BLaER1 treated with 17β-estradiol and CSF1 and Interleukin-3, amounts not matched to agents 10 nM and 100 nM (cell line): ENCODE results near the gene CCDC34.
A peak's percentile ranks its signal among the peaks of the same experiment; 100 is the strongest.

ENCODE experiments used
- H3K27ac ChIP-seq, 11 experiments: shearing (Covaris generic); formaldehyde crosslinking; 2 replicates each; pipeline ENCODE4 v1.8.1; 2022
- H3K27me3 ChIP-seq, 11 experiments: shearing (Covaris generic); formaldehyde crosslinking; 2 replicates each; pipeline ENCODE4 v1.8.1; 2022
- H3K36me3 ChIP-seq, 11 experiments: shearing (Covaris generic); formaldehyde crosslinking; 2 replicates each; pipeline ENCODE4 v1.8.1; 2022
- H3K4me1 ChIP-seq, 10 experiments: shearing (Covaris generic); formaldehyde crosslinking; 2 replicates each; pipeline ENCODE4 v1.8.1; 2022
- H3K4me2 ChIP-seq, 11 experiments: shearing (Covaris generic); formaldehyde crosslinking; 2 replicates each; pipeline ENCODE4 v1.8.1; 2022
- H3K4me3 ChIP-seq, 10 experiments: shearing (Covaris generic); formaldehyde crosslinking; 2 replicates each; pipeline ENCODE4 v1.8.1; 2022
- H3K9ac ChIP-seq, 11 experiments: shearing (Covaris generic); formaldehyde crosslinking; 2 replicates each; pipeline ENCODE4 v1.8.1; 2022
- H3K9me3 ChIP-seq, 11 experiments: shearing (Covaris generic); formaldehyde crosslinking; replicated peaks in 1 of 11; 2 replicates each; pipeline ENCODE4 v1.8.1; 2022
- H4K20me1 ChIP-seq, 11 experiments: shearing (Covaris generic); formaldehyde crosslinking; 2 replicates each; pipeline ENCODE4 v1.8.1; 2022
- Cebpa-rat ChIP-seq, 11 experiments: shearing (Covaris generic); IDR thresholded peaks; 2 replicates each; pipeline ENCODE4 v1.8.1; 2022

The CCDC34 gene

GRCh38 chr11:27385245-27385644, 22.2 kb upstream of the CCDC34 start:
- Histone ChIP-seq H3K4me3 (no peak overlapping the region), H3K27me3 (no peaks in the 10 kb centered on the region), H3K36me3 (peaks cover 0 to 3% (median 0%) of the 10 kb centered on the region in 11 experiments; a peak in 2 of 22 replicates), H3K4me2 (peak overlapping the region in 3 of 11 experiments; percentile 17 to 31 (median 28); a peak in 2 of 22 replicates), H4K20me1 (no peaks in the 10 kb centered on the region), H3K9ac (no peak overlapping the region), H3K9me3 (no peaks in the 10 kb centered on the region), H3K4me1 (peaks cover 0 to 31% (median 24%) of the 10 kb centered on the region in 10 experiments; a peak in 16 of 20 replicates), H3K27ac (no peak overlapping the region)
- TF ChIP-seq Cebpa-rat (IDR thresholded peaks at IDR 0.05): no peak

GRCh38 chr11:27384227-27384626, 21.2 kb upstream of the CCDC34 start:
- H3K36me3 ChIP-seq: peaks cover 0 to 6% (median 0%) of the 10 kb centered on the region in 11 experiments; a peak in 2 of 22 replicates
- no peaks in the 10 kb centered on the region for H3K9me3 ChIP-seq
- H3K27ac ChIP-seq: no peak overlapping the region
- H3K4me3 ChIP-seq: no peak overlapping the region
- H3K4me1 ChIP-seq: peaks cover 0 to 31% (median 24%) of the 10 kb centered on the region in 10 experiments; a peak in 16 of 20 replicates
- no peak overlapping the region for H3K9ac ChIP-seq
- no peaks in the 10 kb centered on the region for H3K27me3 ChIP-seq
- peak overlapping the region in 5 of 11 experiments; percentile 53 to 72 (median 55); a peak in 6 of 22 replicates for H3K4me2 ChIP-seq
- TF ChIP-seq Cebpa-rat (IDR thresholded peaks at IDR 0.05): no peak
- no peaks in the 10 kb centered on the region for H4K20me1 ChIP-seq

- Histone ChIP-seq H3K4me2 (peak overlapping the region in 8 of 11 experiments; percentile 42 to 72 (median 55); a peak in 13 of 22 replicates), H3K27ac (peak overlapping the region in 1 of 11 experiments; percentile 33; a peak in 1 of 22 replicates), H3K4me1 (peaks cover 0 to 31% (median 24%) of the 10 kb centered on the region in 10 experiments; a peak in 16 of 20 replicates), H3K4me3 (no peak overlapping the region), H3K27me3 (no peaks in the 10 kb centered on the region), H4K20me1 (no peaks in the 10 kb centered on the region), H3K9me3 (no peaks in the 10 kb centered on the region), H3K36me3 (peaks cover 0 to 6% (median 0%) of the 10 kb centered on the region in 11 experiments; a peak in 2 of 22 replicates), H3K9ac (no peak overlapping the region)
- TF ChIP-seq Cebpa-rat (IDR thresholded peaks at IDR 0.05): no peak
These were observed 20.6 kb upstream of the CCDC34 start for GRCh38 chr11:27383645-27384044.

GRCh38 chr11:27381238-27381666, 18.2 kb upstream of the CCDC34 start:
- no peak for TF ChIP-seq Cebpa-rat (IDR thresholded peaks at IDR 0.05)
- Histone ChIP-seq H3K4me3 (no peak overlapping the region), H4K20me1 (no peaks in the 10 kb centered on the region), H3K36me3 (peaks cover 0 to 6% (median 0%) of the 10 kb centered on the region in 11 experiments; a peak in 2 of 22 replicates), H3K9ac (no peak overlapping the region), H3K27ac (no peak overlapping the region), H3K27me3 (no peaks in the 10 kb centered on the region), H3K4me2 (peak overlapping the region in 3 of 11 experiments; percentile 16 to 24 (median 18); a peak in 3 of 22 replicates), H3K4me1 (peaks cover 0 to 31% (median 24%) of the 10 kb centered on the region in 10 experiments; a peak in 16 of 20 replicates), H3K9me3 (no peaks in the 10 kb centered on the region)

GRCh38 chr11:27380771-27381170, 17.8 kb upstream of the CCDC34 start:
- Histone ChIP-seq H3K9me3 (no peaks in the 10 kb centered on the region), H3K9ac (no peak overlapping the region), H4K20me1 (no peaks in the 10 kb centered on the region), H3K36me3 (peaks cover 0 to 6% (median 0%) of the 10 kb centered on the region in 11 experiments; a peak in 2 of 22 replicates), H3K27me3 (no peaks in the 10 kb centered on the region), H3K4me2 (no peak overlapping the region), H3K27ac (no peak overlapping the region), H3K4me3 (no peak overlapping the region), H3K4me1 (peaks cover 0 to 31% (median 24%) of the 10 kb centered on the region in 10 experiments; a peak in 16 of 20 replicates)
- TF ChIP-seq Cebpa-rat (IDR thresholded peaks at IDR 0.05): no peak

- Histone ChIP-seq H3K4me3 (no peak overlapping the region), H3K27ac (no peak overlapping the region), H3K9ac (no peak overlapping the region), H4K20me1 (no peaks in the 10 kb centered on the region), H3K9me3 (no peaks in the 10 kb centered on the region), H3K4me2 (no peak overlapping the region), H3K4me1 (peaks cover 0 to 27% (median 21%) of the 10 kb centered on the region in 10 experiments; a peak in 16 of 20 replicates), H3K36me3 (peaks cover 0 to 6% (median 0%) of the 10 kb centered on the region in 11 experiments; a peak in 2 of 22 replicates), H3K27me3 (no peaks in the 10 kb centered on the region)
- no peak for TF ChIP-seq Cebpa-rat (IDR thresholded peaks at IDR 0.05)
These were observed 16.4 kb upstream of the CCDC34 start for GRCh38 chr11:27379449-27379848.

- Histone ChIP-seq H3K9ac (no peak overlapping the region), H3K27me3 (no peaks in the 10 kb centered on the region), H3K4me1 (no peaks in the 10 kb centered on the region), H3K4me2 (no peak overlapping the region), H4K20me1 (no peaks in the 10 kb centered on the region), H3K27ac (no peak overlapping the region), H3K4me3 (no peak overlapping the region), H3K36me3 (peaks cover 0 to 3% (median 0%) of the 10 kb centered on the region in 11 experiments; a peak in 1 of 22 replicates), H3K9me3 (no peaks in the 10 kb centered on the region)
- TF ChIP-seq Cebpa-rat (IDR thresholded peaks at IDR 0.05): no peak
These were observed 12.4 kb upstream of the CCDC34 start for GRCh38 chr11:27375370-27375769.

GRCh38 chr11:27373856-27374602, 11.0 kb upstream of the CCDC34 start:
- Histone ChIP-seq H3K4me3 (no peak overlapping the region), H3K9ac (no peak overlapping the region), H3K9me3 (no peaks in the 10 kb centered on the region), H3K4me2 (no peak overlapping the region), H3K27me3 (no peaks in the 10 kb centered on the region), H4K20me1 (no peaks in the 10 kb centered on the region), H3K4me1 (no peaks in the 10 kb centered on the region), H3K36me3 (no peaks in the 10 kb centered on the region; a peak in 1 of 22 replicates), H3K27ac (no peak overlapping the region)
- TF ChIP-seq Cebpa-rat (IDR thresholded peaks at IDR 0.05): no peak

GRCh38 chr11:27373392-27373791, 10.4 kb upstream of the CCDC34 start:
- no peak overlapping the region for H3K4me2 ChIP-seq
- no peaks in the 10 kb centered on the region for H3K4me1 ChIP-seq
- no peak overlapping the region for H3K9ac ChIP-seq
- no peaks in the 10 kb centered on the region for H4K20me1 ChIP-seq
- no peaks in the 10 kb centered on the region; a peak in 1 of 22 replicates for H3K36me3 ChIP-seq
- H3K9me3 ChIP-seq: no peaks in the 10 kb centered on the region
- no peaks in the 10 kb centered on the region for H3K27me3 ChIP-seq
- no peak overlapping the region for H3K4me3 ChIP-seq
- H3K27ac ChIP-seq: no peak overlapping the region
- no peak for TF ChIP-seq Cebpa-rat (IDR thresholded peaks at IDR 0.05)
